NCI-H1092 treated with DMSO at 0.1 percent for 48 hours (cell line): ENCODE results near the gene USP40.
"Not testable (repeated sequence)": the region's sequence is repeated elsewhere in the genome, so short reads cannot be mapped to it uniquely, and the experiment has no call there.

Experiments used
- DNase-seq: peaks from one replicate; lab custom pipeline; 2025; lab: John Stamatoyannopoulos, UW

The USP40 gene, protein sequence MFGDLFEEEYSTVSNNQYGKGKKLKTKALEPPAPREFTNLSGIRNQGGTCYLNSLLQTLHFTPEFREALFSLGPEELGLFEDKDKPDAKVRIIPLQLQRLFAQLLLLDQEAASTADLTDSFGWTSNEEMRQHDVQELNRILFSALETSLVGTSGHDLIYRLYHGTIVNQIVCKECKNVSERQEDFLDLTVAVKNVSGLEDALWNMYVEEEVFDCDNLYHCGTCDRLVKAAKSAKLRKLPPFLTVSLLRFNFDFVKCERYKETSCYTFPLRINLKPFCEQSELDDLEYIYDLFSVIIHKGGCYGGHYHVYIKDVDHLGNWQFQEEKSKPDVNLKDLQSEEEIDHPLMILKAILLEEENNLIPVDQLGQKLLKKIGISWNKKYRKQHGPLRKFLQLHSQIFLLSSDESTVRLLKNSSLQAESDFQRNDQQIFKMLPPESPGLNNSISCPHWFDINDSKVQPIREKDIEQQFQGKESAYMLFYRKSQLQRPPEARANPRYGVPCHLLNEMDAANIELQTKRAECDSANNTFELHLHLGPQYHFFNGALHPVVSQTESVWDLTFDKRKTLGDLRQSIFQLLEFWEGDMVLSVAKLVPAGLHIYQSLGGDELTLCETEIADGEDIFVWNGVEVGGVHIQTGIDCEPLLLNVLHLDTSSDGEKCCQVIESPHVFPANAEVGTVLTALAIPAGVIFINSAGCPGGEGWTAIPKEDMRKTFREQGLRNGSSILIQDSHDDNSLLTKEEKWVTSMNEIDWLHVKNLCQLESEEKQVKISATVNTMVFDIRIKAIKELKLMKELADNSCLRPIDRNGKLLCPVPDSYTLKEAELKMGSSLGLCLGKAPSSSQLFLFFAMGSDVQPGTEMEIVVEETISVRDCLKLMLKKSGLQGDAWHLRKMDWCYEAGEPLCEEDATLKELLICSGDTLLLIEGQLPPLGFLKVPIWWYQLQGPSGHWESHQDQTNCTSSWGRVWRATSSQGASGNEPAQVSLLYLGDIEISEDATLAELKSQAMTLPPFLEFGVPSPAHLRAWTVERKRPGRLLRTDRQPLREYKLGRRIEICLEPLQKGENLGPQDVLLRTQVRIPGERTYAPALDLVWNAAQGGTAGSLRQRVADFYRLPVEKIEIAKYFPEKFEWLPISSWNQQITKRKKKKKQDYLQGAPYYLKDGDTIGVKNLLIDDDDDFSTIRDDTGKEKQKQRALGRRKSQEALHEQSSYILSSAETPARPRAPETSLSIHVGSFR

DNA sequence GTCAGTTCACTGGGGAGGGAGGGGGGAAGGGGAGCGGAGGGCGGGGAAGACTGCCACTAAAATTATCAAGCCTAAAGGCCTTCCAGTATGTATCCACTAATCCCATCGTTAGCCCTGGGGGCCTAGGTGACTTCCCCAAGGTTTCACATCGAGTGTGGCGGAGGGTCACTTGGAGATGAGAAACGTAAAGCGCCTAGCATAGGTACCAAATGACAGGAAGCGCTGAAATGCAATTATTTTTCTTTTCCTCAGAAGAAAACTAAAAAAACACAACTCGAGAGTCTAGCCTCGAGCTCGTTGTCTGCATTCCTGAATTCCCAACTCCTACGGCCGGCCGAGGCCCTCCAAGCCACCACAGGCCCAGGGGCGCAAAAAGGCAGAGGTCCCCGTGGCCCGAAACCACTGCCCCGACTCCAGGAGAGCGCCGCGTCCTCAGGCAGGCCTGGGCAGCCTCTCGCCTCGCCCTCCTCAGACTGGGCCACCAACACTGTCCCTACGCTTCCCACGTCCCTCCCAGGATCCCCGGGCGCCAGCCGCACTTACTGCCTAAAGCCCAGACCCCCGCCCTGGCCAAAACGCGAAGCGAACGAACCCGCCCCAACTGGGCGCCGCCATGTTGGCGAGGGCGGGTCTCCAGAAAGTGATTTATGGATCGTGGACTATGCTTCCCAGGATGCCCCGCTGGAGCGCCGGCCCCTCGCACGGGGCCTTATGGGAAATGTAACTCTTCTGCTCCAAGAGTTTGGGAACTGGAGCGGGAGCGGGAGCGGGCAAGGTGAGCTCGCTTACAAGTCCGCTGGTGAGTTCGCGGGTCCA is at the start of gene USP40:
Gene USP40, minus strand, starts transcription at position 642 of the 816 bp plus-strand sequence. CDS start 1,228 bp downstream, outside the sequence.
- DNase-seq: peak; percentile 86

DNA sequence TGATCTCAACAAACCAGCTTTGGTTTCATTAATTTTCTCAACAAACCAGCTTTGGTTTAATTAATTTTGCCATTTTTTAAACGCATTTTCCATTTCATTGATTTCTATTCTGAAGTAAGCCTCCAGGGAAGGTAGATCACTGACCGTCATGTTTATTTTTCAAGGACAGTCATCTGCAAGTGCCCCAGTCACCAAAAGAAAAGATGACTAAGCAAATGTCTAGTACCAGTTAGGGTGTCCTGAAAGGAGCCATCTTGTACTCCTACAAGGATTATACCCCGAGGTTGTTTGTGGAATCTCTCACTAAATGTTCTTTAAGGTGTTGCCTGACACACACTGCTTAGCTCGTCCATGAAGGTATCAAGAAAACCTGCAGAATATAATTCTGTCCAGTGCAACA is 44.7 kb upstream of the USP40 start:
- no peak for DNase-seq

DNA sequence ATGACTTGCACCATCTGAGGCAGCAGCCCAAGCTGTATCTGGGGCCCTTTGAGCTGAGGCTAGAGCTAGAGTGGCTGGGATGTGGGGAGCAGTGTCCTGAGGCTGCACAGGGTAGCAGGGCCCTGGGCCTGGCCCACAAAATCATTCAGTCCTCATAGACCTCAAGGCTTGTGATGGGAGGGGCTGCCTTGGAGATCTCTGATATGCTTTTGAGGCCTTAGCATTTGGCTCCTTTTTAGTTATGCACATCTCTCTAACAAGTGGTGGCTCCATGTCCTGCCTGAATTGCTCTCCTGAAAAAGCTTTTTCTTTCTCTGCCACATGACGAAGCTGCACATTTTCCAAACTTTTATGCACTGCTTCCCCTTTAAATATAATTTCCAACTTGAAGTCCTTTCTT is 39.1 kb upstream of the USP40 start:
- DNase-seq: no peak

DNA sequence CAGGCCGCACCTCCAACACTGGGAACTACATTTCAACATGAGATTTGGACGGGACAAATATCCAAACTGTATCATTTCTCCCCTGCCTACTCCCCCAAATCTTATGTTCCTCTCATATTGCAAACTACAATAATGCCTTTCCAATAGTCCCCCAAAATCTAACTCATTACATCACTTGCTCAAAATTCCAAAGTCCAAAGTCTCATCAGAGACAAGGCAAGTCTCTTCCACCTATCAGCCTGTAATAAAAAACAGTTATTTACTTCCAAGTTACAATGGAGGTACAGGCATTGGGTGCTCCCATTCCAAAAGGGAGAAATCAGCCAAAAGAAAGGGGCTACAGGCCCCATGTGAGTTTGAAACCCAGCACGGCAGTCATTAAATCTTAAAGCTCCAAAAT is 38.2 kb upstream of the USP40 start:
- DNase-seq: no peak

DNA sequence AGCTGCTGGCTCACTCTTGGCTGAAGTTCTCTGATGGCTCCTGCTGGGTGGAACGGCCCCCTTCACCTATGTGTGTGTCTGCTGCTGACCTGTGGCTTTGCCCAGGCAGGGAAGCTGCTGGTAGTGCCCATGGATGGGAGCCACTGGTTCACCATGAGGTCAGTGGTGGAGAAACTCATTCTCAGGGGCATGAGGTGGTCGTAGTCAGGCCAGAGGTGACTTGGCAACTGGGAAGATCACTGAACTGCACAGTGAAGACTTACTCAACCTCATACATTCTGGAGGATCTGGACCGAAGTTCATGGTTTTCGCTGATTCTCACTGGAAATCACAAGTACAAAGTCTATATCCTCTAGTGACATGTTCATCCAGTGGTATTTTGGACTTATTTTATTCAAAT is 36.9 kb upstream of the USP40 start:
- DNase-seq: no peak

DNA sequence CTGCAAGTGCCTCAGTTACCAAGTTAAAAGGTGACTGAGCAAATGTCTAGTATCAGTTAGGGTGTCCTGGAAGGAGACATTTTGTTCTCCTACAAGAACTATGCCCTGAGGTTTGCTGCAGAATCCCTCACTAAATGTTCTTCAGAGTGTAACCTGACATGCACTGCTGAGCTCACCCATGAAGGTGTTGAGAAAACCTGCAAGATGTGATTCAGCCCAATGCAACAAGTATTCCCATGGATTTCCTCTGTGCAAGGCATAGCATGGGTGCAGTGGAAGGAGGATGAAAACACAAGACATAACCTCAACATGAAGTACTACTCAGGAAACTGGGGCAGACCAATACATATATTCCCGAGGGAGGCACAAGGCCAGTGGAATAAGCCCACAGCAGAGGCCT is 35.5 kb upstream of the USP40 start:
- DNase-seq: no peak

DNA sequence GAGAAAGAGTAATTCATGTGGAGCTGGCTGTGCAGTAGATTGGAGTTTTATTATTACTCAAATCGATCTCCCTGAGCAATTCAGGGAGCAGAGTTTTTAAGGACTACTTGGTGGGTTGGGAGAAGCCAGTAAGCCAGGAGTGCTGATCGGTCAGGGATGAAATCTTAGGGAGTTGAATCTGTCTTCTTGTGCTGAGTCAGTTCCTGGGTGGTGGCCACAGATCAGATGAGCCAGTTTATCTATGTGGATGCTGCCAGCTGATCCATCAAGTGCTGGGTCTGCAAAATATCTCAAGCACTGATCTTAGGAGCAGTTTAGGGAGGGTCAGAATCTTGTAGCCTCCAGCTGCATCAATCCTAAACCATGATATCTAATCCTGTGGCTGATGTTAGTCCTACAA is 33.8 kb upstream of the USP40 start:
- DNase-seq: no peak

DNA sequence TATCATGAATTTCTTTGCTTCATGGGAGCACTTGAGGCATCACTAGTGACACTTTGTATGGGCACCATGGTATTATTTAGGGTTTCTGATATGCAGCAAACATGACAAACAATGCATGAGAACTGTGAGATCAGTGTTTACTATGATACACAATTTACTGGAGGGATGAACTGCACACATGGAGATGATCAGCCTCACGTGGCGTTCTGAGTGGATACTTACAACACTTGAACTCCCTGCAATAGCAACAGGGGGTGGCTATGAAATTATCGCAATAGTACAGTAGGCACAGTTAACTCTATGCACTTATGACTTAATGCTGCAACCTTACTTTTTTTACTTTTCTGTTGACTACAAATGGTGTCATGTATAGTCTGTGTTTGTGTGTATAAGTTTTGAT is 32.4 kb upstream of the USP40 start:
- DNase-seq: no peak

DNA sequence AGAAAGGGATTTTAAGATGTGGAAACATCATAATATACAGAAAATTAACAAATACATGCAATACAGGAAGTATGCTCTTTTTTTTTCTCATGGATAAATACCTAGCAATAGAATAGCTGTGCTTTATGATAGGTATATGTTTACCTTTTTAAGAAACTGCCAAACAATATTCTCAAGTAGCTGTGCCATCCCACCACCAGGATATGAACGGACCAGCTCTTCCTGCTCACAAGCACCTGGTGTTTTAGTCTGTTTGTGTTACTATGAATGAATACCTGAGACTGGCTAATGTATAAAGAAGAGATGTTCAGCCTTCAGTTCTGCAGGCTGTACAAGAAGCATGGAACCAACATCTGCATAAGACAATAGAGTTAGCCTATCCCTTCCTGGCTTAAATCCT is 30.9 kb upstream of the USP40 start:
- DNase-seq: no peak

DNA sequence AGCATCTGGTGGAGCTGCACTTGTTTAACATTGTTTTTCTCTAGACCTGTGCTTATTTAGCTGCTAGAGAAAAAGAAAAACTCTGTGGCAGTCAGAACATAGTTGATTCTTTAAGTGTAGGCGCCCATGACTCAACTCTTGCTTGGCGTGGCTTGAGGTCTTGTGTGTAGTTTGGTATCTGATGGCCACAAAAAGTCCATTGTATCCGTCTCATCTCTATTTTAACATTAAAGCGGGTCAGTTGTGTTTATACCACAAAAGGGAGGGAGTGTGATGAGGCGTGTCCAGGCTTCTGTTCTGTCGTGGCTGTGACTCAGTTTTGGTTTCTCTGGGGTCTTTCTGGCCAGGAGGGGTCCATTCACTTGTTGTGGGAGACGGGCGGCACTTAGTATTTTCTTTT is 26.6 kb upstream of the USP40 start:
- DNase-seq: no peak

DNA sequence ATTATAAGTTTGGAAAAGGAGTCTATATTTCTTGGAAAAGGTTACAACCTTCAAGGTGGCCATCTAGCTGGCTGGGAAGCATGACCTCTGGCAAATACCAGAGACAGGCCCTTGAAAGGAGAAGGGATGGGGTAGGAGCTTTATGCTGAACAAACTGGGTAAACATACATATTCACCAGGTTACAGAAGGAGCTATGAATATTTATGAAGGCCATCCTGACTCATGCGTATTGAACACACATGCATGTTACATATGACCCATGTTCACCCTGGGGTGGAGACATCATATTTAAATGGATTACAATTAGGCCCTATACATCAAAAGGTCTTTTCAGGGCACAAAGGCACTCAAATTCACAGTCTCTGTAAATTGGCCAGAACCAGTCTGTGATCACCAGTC is 26.1 kb upstream of the USP40 start:
- DNase-seq: not testable (repeated sequence)

DNA sequence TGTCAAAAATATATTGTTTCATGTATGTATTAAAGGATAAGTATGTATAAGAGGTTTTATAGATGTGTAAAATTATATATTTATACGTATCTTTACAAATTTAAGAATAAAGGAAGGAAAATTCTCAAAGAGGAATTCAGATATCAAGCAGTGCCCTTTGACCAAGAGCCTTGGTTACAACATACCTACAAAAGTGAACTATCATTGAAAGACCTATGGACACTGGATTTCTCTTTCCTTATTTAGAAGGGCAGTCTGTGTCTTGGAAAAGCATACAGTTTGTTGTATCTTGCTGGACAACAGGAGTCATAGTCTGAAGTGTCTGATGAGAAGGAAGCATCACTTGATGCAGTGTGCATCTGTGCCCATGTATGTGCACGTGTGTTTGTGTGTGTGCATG is 21.8 kb upstream of the USP40 start:
- DNase-seq: no peak

DNA sequence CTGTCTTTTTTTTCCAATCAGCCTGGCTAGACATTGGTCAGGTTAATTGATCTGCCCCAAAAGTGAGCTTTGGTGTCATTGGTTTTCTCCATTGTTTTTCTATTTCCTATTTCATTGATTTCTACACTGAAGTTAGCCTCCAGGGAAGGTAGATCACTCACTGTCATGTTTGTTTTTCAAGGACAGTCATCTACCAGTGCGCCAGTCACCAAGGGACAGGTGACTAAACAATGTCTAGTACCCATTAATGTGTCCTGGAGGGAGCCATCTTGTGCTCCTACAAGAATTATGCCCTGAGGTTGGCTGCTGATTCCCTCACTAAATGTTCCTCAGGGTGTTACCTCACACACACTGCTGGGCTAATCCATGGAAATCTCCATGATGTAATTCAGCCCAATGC is 17.6 kb upstream of the USP40 start:
- no peak for DNase-seq

DNA sequence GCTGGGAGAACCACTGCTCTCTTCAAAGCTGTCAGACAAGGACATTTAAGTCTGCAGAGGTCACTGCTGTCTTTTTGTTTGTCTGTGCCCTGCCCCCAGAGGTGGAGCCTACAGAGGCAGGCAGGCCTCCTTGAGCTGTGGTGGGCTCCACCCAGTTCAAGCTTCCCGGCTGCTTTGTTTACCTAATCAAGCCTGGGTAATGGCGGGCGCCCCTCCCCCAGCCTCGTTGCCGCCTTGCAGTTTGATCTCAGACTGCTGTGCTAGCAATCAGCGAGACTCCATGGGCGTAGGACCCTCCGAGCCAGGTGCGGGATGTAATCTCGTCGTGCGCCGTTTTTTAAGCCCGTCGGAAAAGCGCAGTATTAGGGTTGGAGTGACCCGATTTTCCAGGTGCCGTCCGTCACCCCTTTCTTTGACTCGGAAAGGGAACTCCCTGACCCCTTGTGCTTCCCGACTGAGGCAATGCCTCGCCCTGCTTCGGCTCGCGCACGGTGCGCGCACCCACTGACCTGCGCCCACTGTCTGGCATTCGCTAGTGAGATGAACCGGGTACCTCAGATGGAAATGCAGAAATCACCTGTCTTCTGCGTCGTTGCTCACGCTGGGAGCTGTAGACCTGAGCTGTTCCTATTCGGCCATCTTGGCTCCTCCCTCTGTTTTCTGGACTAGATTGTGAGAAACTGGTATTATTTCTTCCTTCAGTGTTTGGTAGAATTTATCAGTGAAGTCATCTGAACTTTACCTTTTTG is 16.8 kb upstream of the USP40 start:
- DNase-seq: not testable (repeated sequence)

DNA sequence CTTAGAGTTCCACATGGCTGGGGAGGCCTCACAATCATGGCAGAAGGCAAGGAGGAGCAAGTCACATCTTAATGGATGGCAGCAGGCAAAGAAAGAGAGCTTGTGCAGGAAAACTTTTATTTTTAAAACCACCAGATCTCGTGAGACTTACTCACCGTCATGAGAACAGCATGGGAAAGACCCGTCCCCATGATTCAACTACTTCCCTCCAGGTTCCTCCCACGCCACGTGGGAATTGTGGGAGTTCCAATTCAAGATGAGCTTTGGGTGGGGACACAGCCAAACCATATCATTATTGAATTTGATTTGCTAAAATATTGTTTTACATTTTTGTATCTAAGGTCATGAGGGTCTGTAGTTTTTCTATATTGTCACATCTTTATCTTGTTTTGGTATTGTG is 10.8 kb upstream of the USP40 start:
- DNase-seq: not testable (repeated sequence)

DNA sequence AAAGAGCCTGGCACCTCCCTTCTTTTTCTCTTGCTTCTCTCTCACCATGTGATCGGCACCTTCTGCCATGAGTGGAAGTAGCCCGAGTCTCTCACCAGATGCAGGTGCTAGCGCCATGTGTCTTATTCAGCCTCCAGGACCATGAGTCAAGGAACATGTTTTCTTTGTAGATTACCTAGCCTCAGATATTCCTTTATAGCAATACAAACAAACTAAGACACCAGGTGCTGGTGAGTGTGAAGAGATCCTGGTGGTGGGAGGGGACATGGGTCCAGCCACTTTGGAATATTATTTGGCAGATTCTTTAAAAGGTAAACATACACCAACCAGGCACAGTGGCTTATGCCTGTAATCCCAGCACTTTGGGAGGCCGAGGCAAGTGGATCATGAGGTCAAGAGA is 5.9 kb upstream of the USP40 start:
- DNase-seq: no peak

DNA sequence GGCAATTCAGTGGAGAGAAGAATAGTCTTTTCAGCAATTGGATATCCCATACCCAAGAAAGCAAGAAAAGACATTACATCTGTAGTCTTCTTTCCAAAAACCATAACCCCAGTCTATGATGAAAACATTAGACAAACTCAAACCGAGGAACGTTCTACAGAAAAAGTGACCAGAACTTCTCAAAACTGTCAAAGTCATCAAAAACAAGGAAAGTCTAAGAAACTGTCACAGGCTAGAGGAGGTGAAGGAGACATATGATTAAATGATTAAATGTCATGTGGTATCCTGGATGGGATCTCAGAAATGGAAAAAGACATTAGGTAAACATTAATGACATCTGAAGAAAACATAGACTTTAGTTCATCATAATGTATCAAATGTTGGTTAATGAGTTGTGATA is 4.9 kb upstream of the USP40 start:
- no peak for DNase-seq

DNA sequence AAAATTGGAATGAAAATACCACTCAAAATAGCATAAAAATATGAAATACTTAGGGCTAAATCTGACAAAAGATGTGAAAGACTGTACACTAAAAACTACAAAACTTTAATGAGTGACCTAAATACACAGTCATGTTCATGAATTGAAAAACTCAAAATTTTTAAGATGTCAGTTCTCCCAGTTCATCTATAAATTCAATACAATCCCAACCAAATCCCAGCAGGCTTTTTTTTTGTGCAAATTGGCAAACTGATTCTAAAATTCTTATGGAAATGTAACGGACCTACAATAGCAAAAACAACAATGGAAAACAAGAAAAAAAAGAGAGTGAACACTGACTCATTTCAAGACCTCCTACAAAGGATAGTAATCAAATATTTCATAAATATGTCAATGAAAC is 4.4 kb upstream of the USP40 start:
- DNase-seq: no peak

DNA sequence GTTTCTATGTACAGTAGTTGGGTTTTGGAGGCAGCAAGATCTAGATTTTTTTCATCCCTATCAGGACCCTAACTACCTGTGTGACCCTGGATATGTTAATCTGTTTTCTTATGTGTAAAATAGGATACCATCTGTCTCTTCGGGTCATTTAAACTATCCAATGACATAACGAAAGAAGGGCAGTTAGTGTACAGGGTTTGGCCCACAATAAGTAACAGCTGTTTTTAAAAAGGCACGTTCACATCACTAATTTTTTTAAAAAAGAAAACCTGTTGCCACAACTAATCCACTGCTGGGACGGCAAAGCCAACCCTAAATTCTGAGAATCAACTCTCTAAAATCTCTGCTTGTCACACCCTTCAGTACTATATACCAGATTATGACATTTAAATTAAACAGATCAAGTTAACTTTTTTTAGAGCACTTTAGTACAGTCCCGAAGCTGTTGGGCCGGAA is 869 bp downstream of the USP40 start:
- DNase-seq: no peak

DNA sequence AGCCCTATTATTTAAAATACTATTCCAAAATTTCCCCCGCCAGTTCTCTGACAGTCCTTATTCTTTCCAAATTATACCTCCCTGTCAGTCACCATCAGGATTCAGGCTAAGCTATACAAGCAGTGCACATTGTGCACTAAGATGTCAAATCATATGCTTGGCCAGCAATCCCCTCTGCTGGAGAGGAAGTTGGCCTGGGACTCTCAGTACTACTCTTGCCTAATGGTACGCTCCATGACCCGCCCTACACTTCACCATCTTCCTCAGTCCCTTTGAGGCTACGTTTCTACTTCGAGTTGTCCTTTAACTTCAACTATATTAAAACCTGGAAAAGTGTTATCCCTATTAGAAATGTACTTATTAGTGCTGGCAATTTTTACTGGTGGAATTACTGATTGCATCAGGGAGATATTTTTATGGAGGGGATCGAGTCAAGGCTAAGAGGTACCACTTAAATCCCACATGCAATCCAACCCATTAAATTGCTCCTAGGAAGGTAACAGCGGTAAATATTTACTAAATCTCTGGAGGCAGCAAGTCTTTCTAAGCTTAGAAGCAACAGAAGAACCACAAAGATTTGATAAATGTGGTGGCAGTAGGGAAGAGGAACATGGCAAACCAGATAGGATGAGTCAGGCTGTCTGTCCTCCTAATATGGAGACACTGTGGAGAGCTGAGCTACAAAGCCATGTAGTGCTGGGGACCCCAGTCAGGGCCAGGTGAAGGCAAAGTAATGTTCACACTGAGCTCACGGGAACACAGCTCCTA is 2.7 kb downstream of the USP40 start:
- no peak for DNase-seq
